PC-3 (cell line): Measurements from ENCODE around the gene PRR23B.

Experiments
- EZH2 ChIP-seq: fragments of 300-600 bp; sonication (generic); IDR thresholded peaks from one replicate; pipeline ENCODE4 v1.6.1; 2017; ENCODE audit warnings: antibody characterized with exemption, mild to moderate bottlenecking, low read length; ENCODE audit not compliant: unreplicated experiment
- EZH2phosphoT487 ChIP-seq: fragments of 300-600 bp; sonication (generic); IDR thresholded peaks from 2 replicates; pipeline ENCODE4 v1.6.1; 2018; ENCODE audit warnings: mild to moderate bottlenecking, antibody characterized with exemption, low read length, borderline replicate concordance
- TF ChIP-seq, protein P1 (sequence below): fragments of 300-600 bp; sonication (generic); conservative IDR thresholded peaks from 2 replicates; pipeline ENCODE4 v1.5.1; 2017; ENCODE audit warnings: antibody characterized with exemption, low read depth, mild to moderate bottlenecking, low read length

DNA sequence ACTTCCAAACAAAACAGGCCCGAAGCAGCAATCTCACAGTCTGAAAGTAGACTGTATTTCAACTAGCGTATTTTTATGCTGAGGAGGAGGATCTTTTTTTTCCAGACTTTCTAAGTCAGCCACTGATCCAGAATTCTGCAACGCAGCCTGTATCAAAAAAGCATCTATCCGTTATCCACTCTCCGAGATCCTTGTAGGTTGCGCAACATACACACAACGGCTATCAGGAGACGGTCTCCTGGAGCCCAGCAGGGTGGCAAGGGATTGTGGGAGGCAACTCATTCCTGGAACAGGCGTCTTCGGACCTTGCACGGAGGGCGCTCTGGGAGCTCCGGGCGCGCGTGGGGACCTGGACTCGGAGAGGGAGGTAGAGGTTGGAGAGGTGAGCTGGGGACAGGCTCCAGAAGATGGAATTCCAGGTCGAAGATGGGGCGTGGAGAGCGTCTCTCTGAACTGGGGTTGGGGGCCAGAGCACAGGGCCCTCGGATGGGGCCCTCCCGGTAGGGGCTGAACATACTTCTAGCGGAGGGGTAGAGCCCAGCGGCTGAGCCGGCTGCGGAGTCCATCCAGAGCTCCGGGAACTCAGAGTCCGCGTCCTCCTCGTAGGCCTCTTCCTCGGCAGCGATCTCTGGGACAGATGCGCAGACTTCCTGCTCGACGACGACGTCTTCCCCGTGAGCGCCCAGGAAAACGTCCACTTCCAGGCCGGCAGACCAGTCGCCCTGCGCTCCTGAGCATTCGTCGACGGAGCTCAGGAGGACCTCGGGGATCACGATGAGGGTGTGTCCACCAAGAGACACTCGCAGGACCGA, 23.0 kb upstream of the PRR23B start:
- TF ChIP-seq, protein P1, sequence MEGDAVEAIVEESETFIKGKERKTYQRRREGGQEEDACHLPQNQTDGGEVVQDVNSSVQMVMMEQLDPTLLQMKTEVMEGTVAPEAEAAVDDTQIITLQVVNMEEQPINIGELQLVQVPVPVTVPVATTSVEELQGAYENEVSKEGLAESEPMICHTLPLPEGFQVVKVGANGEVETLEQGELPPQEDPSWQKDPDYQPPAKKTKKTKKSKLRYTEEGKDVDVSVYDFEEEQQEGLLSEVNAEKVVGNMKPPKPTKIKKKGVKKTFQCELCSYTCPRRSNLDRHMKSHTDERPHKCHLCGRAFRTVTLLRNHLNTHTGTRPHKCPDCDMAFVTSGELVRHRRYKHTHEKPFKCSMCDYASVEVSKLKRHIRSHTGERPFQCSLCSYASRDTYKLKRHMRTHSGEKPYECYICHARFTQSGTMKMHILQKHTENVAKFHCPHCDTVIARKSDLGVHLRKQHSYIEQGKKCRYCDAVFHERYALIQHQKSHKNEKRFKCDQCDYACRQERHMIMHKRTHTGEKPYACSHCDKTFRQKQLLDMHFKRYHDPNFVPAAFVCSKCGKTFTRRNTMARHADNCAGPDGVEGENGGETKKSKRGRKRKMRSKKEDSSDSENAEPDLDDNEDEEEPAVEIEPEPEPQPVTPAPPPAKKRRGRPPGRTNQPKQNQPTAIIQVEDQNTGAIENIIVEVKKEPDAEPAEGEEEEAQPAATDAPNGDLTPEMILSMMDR, result no peak
- TF ChIP-seq EZH2 (no peak), EZH2phosphoT487 (no peak)
